Upper lobe of left lung (tissue), 6 donors: ENCODE results near the gene PEF1. TPM values are rescaled to one million over a fixed set of nuclear protein-coding genes. Genes with fewer than 3 reads are reported as not detected.

ENCODE experiments used
- ATAC-seq, 2 donors: fragments of 200-7000 bp; cut with Tn5 transposase; one replicate each; pipeline ENCODE4 v1.9.1; 2022; ENCODE audit warnings: mild to moderate bottlenecking in 2 of 2, moderate library complexity in 2 of 2; ENCODE audit not compliant: low FRiP score in 2 of 2
- DNase-seq, 2 donors: peaks; one replicate each; pipeline ENCODE4 v3.0.0-alpha.2; 2019 to 2020
- H3K27ac ChIP-seq, 4 donors: fragments of 200-600 bp; sonication (generic); one replicate each; pipeline ENCODE4 v1.5.1; 2016 to 2019
- H3K27me3 ChIP-seq, 4 donors: fragments of 200-600 bp; sonication (generic); one replicate each; pipeline ENCODE4 v1.5.1; 2017 to 2019
- H3K36me3 ChIP-seq, 4 donors: fragments of 200-600 bp; sonication (generic); one replicate each; pipeline ENCODE4 v1.5.1; 2016 to 2019
- H3K4me1 ChIP-seq, 4 donors: fragments of 200-600 bp; sonication (generic); one replicate each; pipeline ENCODE4 v1.5.1; 2018 to 2019
- H3K4me3 ChIP-seq, 4 donors: fragments of 200-600 bp; sonication (generic); one replicate each; pipeline ENCODE4 v1.5.1; 2017 to 2019; ENCODE audit warnings: mild to moderate bottlenecking in 2 of 4, moderate library complexity in 1 of 4
- H3K9me3 ChIP-seq, 4 donors: fragments of 200-600 bp; sonication (generic); one replicate each; pipeline ENCODE4 v1.5.1; 2018 to 2019
- EP300 ChIP-seq, 4 donors: sonication (generic); formaldehyde crosslinking; IDR thresholded peaks; one replicate each; pipeline ENCODE4 v1.5.1; 2017; ENCODE audit warnings: antibody characterized with exemption in 4 of 4, control low read depth in 2 of 4
- POLR2A ChIP-seq, 4 donors: fragments of 450-650 bp; IDR thresholded peaks; one replicate each; pipeline ENCODE4 v1.5.1; 2016 to 2017; ENCODE audit warnings: antibody characterized with exemption in 4 of 4, mild to moderate bottlenecking in 2 of 4
- POLR2AphosphoS5 ChIP-seq, 2 donors: sonication (generic); formaldehyde crosslinking; IDR thresholded peaks; one replicate each; pipeline ENCODE4 v1.5.1; 2017; ENCODE audit warnings: antibody characterized with exemption in 2 of 2
- WGBS, 2 donors: methylation state at CpG; one replicate each; pipeline ENCODE4 v1.1.5; 2017 to 2018; 5-methylcytosine and 5-hydroxymethylcytosine counted together
- total RNA-seq, 6 donors: library from RNA; depleted of rRNA in 4 of 6; stranded (reverse); fragments of >200 nt in 4 of 6; gene quantifications; one replicate each; pipeline versions ENCODE4 v1.1.0 to v1.2.1, GENCODE V29; 2016 to 2021
- TF ChIP-seq, protein P1 (sequence below), 6 experiments: fragments of 450-650 bp in 4 of 6; fragments of 200-600 bp in 2 of 6; sonication (generic) in 2 of 6; IDR thresholded peaks; one replicate each; pipeline ENCODE4 v1.5.1; 2016 to 2019; ENCODE audit warnings: antibody characterized with exemption in 6 of 6
- donor health status: DM: no; HTN: no; CAD: no; lungs with moderate emphysema.
- donor health status: DM: no; HTN: yes; CAD: no; lungs with severe emphysema.

Gene PEF1
- total RNA-seq, 6 donors from 2014 or later: 52.4 to 135 (median 77.4) TPM

GRCh38 chr1:31671147-31671546 lies 26.5 kb upstream of the PEF1 start:
- 93 to 97% methylated on average over 10 to 11 of the region's 11 CpGs for WGBS, 2 donors
- Histone ChIP-seq H3K4me1 (peaks cover 16 to 27% (median 22%) of the 10 kb centered on the region in 4 donors), H3K36me3 (no peaks in the 10 kb centered on the region), H3K4me3 (no peak overlapping the region), H3K9me3 (no peaks in the 10 kb centered on the region), H3K27ac (peak overlapping the region in 1 of 4 donors; percentile 70), H3K27me3 (no peaks in the 10 kb centered on the region)
- ATAC-seq (no peak), DNase-seq (no peak)
- TF ChIP-seq POLR2AphosphoS5 (IDR thresholded peaks at IDR 0.05): no peak
- TF ChIP-seq EP300 (IDR thresholded peaks at IDR 0.05): no peak
- no peak for TF ChIP-seq POLR2A (IDR thresholded peaks at IDR 0.05)
- TF ChIP-seq, protein P1, sequence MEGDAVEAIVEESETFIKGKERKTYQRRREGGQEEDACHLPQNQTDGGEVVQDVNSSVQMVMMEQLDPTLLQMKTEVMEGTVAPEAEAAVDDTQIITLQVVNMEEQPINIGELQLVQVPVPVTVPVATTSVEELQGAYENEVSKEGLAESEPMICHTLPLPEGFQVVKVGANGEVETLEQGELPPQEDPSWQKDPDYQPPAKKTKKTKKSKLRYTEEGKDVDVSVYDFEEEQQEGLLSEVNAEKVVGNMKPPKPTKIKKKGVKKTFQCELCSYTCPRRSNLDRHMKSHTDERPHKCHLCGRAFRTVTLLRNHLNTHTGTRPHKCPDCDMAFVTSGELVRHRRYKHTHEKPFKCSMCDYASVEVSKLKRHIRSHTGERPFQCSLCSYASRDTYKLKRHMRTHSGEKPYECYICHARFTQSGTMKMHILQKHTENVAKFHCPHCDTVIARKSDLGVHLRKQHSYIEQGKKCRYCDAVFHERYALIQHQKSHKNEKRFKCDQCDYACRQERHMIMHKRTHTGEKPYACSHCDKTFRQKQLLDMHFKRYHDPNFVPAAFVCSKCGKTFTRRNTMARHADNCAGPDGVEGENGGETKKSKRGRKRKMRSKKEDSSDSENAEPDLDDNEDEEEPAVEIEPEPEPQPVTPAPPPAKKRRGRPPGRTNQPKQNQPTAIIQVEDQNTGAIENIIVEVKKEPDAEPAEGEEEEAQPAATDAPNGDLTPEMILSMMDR (IDR thresholded peaks at IDR 0.05): no peak

DNA sequence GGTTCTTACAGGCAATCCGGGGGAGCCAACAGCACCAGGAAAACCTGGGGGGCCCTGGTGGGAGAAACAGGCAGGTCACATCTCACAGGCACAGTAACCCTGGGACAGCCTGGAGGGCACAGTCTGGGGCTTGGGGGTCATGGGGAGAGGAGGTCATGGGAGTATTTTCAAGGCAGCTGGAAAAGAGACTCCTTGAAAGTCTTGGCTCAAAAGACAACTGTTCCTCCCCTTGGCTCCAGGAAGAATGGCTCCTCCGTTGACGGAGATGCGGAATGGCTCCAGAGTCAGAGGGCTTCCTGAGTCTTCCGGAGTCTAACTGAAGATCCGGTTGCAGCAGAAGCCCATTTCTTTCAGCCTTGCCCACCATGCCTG lies 25.9 kb upstream of the PEF1 start:
- H3K4me1 ChIP-seq: peaks cover 16 to 31% (median 22%) of the 10 kb centered on the region in 4 donors
- H3K4me3 ChIP-seq: peak overlapping the region in 3 of 4 donors; percentile 15 to 31 (median 26)
- 29 to 49% methylated on average over 5 to 6 of the region's 6 CpGs for WGBS, 2 donors
- TF ChIP-seq POLR2AphosphoS5 (IDR thresholded peaks at IDR 0.05): no peak
- TF ChIP-seq POLR2A (IDR thresholded peaks at IDR 0.05): no peak
- no peak for TF ChIP-seq EP300 (IDR thresholded peaks at IDR 0.05)
- TF ChIP-seq, protein P1 (IDR thresholded peaks at IDR 0.05): no peak
- ATAC-seq (no peak), DNase-seq (no peak)
- H3K36me3 ChIP-seq: no peaks in the 10 kb centered on the region
- peak overlapping the region; percentile 20 to 70 (median 54) for H3K27ac ChIP-seq
- no peaks in the 10 kb centered on the region for H3K27me3 ChIP-seq
- no peaks in the 10 kb centered on the region for H3K9me3 ChIP-seq

DNA sequence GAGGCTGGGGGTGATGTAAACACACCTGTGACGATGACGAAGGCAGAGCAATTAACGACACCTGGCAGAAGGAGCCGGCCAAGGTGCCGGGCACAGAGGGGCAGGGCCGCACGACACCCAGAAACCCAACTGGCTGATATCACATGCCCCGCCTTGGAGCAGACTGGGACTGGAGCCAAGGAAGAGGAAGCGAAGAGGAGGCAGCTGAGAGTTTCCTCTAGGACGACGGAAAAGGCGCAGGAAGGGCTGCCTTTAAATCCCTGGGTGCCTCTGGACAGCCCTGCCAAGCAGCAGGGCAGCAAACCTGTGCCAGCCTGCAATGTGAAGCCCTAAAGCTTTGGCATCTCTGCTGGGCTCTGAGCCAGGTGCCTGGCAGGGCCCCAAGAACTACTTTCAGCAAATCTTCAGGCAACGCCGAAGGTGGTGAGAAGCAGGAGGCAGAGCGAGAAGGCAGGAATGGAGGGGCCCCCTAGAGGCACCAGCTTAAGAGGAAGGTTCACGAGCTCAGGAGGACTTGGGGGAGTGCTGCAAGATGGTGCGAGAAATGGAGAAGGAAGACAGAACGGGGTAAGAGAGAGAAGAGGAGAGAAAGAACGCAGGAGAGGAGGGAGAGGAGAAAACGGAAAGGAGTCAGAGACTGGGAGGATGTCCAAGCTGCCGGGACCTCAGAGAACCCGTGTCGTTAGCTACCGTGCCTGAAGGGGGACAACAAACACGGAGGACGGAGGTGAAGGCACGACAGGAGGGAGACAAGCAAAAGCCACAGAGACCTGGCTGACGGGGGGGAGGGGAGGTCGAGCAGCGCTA lies 25.3 kb upstream of the PEF1 start:
- Histone ChIP-seq H3K27me3 (no peaks in the 10 kb centered on the region), H3K4me3 (peak overlapping the region in 3 of 4 donors; percentile 15 to 31 (median 26)), H3K36me3 (no peaks in the 10 kb centered on the region), H3K27ac (peak overlapping the region; percentile 20 to 70 (median 54)), H3K4me1 (peaks cover 16 to 31% (median 22%) of the 10 kb centered on the region in 4 donors), H3K9me3 (no peaks in the 10 kb centered on the region)
- TF ChIP-seq POLR2AphosphoS5 (IDR thresholded peaks at IDR 0.05) (peak in 1 of 2 donors; percentile 25), POLR2A (IDR thresholded peaks at IDR 0.05) (peak in 1 of 4 donors; percentile 32), EP300 (IDR thresholded peaks at IDR 0.05) (no peak)
- TF ChIP-seq, protein P1 (IDR thresholded peaks at IDR 0.05): peak in 2 of 6 experiments; percentile 21 to 23
- 4 to 9% methylated on average over 30 of the region's 30 CpGs for WGBS, 2 donors
- ATAC-seq (peak; percentile 29 to 41), DNase-seq (peak; percentile 70 to 76)

- TF ChIP-seq POLR2AphosphoS5 (IDR thresholded peaks at IDR 0.05): no peak
- TF ChIP-seq EP300 (IDR thresholded peaks at IDR 0.05): no peak
- TF ChIP-seq POLR2A (IDR thresholded peaks at IDR 0.05): no peak
- TF ChIP-seq, protein P1 (IDR thresholded peaks at IDR 0.05): no peak
- ATAC-seq (no peak), DNase-seq (no peak)
- H3K9me3 ChIP-seq: no peaks in the 10 kb centered on the region
- peaks cover 16 to 31% (median 22%) of the 10 kb centered on the region in 4 donors for H3K4me1 ChIP-seq
- H3K27me3 ChIP-seq: no peaks in the 10 kb centered on the region
- H3K36me3 ChIP-seq: no peaks in the 10 kb centered on the region
- 46 to 56% methylated on average over 7 of the region's 7 CpGs for WGBS, 2 donors
- peak overlapping the region in 1 of 4 donors; percentile 31 for H3K4me3 ChIP-seq
- peak overlapping the region; percentile 20 to 70 (median 54) for H3K27ac ChIP-seq
Measured at GRCh38 chr1:31669433-31669785, 24.7 kb upstream of the PEF1 start.
